A549 treated with dexamethasone at 1 μM for 4 hours (cell line): ENCODE results near the gene APOBEC3A. TPM values are rescaled to one million over a fixed set of nuclear protein-coding genes. Genes with fewer than 3 reads are reported as not detected.

Experiments
- total RNA-seq: library from RNA; stranded (reverse); fragments of 200-300 nt; extraction: Qiagen RNA extraction; gene quantifications from 5 replicates; pipeline ENCODE4 v1.2.3, GENCODE V29; 2022

Gene APOBEC3A
- 0.12 TPM in 1 of 5 replicates, not detected in the others for total RNA-seq

GRCh38 chr22:38957046-38957770, at the start of gene APOBEC3A:
APOBEC3A (plus strand) TSS chr22:38957609; CDS start chr22:38957692, 83 bp downstream.

DNA sequence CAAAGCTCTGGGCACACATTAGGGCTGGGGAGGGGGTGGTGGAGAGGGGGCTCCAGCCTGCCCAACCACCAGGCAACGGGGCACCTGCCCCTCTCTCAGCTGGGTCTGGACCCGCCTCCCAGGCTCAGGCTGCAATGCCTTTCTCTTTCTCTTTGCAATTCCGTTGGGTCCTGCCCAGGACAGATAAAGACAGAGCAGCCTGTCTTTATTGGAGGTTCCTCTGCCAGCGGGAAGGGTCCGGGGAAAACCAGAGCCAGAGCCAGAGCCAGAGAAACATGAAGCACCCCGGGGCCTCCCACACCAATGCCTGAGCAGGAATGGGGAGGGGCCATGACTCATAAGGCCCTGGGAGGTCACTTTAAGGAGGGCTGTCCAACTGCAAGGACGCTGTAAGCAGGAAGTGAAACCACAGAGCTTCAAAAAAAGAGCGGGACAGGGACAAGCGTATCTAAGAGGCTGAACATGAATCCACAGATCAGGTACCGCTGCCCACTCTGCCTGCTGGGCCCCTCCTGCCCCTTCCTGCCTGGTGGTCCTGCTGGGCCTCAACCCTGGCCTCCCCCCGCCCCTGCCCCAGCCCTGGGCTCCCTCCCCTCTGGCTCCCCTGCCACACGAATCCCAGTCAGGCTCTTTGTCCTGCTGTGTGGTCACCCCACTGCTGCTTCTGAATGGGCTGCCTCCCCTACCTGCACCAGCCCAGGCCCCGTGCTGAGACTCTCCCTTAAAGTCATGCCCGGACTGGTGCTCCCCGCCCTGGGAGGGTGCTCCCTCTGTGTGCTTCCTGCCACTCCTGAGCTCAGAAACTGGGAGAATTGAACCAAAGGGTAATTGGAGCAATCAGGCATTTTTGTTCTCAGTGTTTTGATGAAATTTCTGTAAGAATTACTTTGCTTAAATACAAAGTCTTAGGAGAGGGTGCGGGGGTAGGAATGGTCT, 24.9 kb downstream of the APOBEC3A start, which contains the start of gene APOBEC3B:
APOBEC3B (plus strand) TSS at position 356 of the 936 bp plus-strand sequence; CDS start at position 463, 107 bp downstream.

Other genes with a start within 250 kb of the APOBEC3A start
- gene SUN2, start 201.6 kb upstream of the APOBEC3A start, total RNA-seq = 24.5 to 40.5 TPM (median 38.6 TPM) in 5 replicates
- 7.8 to 9.8 TPM (median 8.7 TPM) in 5 replicates for gene DNAL4, start 163.5 kb upstream of the APOBEC3A start, total RNA-seq
- 8.0 to 11.1 TPM (median 9.3 TPM) in 5 replicates for gene NPTXR, start 113.6 kb upstream of the APOBEC3A start, total RNA-seq
- gene CBX6, start 85.4 kb upstream of the APOBEC3A start, total RNA-seq = 21.0 to 32.5 TPM (median 30.6 TPM) in 5 replicates
- gene APOBEC3B, start 24.7 kb downstream of the APOBEC3A start, total RNA-seq = 26.4 to 32.3 TPM (median 29.2 TPM) in 5 replicates
- 25.2 to 32.1 TPM (median 31.6 TPM) in 5 replicates for gene APOBEC3C, start 56.6 kb downstream of the APOBEC3A start, total RNA-seq
- gene APOBEC3D, start 63.5 kb downstream of the APOBEC3A start, total RNA-seq = 0.18 to 0.43 TPM (median 0.29 TPM) in 3 of 5 replicates, not detected in the others
- 0.81 to 3.2 TPM (median 2.7 TPM) in 5 replicates for gene APOBEC3F, start 83.3 kb downstream of the APOBEC3A start, total RNA-seq
- gene APOBEC3G, start 119.7 kb downstream of the APOBEC3A start, total RNA-seq = 0.09 to 0.24 TPM in 2 of 5 replicates, not detected in the others
- 0.18 to 0.45 TPM (median 0.30 TPM) in 5 replicates for gene APOBEC3H, start 139.6 kb downstream of the APOBEC3A start, total RNA-seq
- 0.88 to 1.2 TPM (median 0.94 TPM) in 5 replicates for gene CBX7, start 195.1 kb downstream of the APOBEC3A start, total RNA-seq